ENCODE results near the gene DFFB. TPM values are rescaled to one million over a fixed set of nuclear protein-coding genes. Genes with fewer than 3 reads are reported as not detected.

DFFB gene
- total and polyA plus RNA-seq, 9 of the 15 experiments (the other 6 are each of a cell fraction or from before 2014, with no cell fraction given), result 2.3 to 15.8 (median 11.5) TPM

DNA sequence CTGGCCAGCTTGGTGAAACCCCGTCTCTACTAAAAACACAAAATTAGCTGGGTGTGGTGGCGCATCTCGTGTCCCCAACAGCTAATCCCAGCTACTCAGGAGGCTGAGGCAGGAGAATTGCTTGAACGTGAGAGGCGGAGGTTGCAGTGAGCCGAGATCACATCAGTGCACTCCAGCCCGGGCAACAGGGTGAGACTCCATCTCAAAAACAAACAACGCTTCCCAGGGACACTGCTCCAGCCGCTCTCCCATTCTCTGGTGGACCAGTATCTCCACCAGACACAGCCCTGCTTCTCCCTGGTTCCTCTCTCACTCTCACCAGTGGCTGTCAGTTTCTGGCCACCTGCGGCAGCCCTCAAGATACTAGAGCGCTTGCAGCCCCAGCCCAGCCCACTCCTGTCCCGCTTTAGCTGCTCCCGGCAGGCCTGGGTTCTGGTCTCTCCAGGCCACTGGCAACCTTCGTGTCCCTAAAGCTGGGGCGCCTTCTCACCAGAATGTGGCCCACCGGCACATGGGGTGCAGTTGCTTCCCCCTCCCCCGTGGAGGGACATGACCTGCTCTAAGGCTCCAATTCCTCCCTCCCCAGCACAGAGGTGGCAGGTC, 40.0 kb upstream of the DFFB start:
- no peaks in the 10 kb centered on the region for H3K79me2 ChIP-seq (ENCODE audit: control insufficient read depth, insufficient read depth, low read length)
- H3K36me3 ChIP-seq (ENCODE audit: control insufficient read depth, insufficient read depth, low read length), result peaks cover 30% of the 10 kb centered on the region; the same call in 2 of the 3 replicates
- H3K27ac ChIP-seq (ENCODE audit: extremely low read depth, low read depth, low read length), result no peak overlapping the region
- ATAC-seq, result no peak
- CTCF ChIA-PET (ENCODE audit: low intra/inter-chr PET ratio), result no interaction called here
- no peaks in the 10 kb centered on the region for H4K20me1 ChIP-seq (replicated peaks; ENCODE audit: control insufficient read depth, insufficient read depth, low read length)
- FAIRE-seq, result no peak
- H2AFZ ChIP-seq (ENCODE audit: low read depth, low read length), result no peak overlapping the region
- H3K4me2 ChIP-seq (ENCODE audit: insufficient read depth, low read length), result no peak overlapping the region
- H3K9me1 ChIP-seq (ENCODE audit: control insufficient read depth, insufficient read depth, low read length), result peaks cover 3% of the 10 kb centered on the region
- TF ChIP-seq RBM15 (IDR thresholded peaks at IDR 0.05; ENCODE audit: insufficient read depth, low read length), result no peak
- TF ChIP-seq SMARCA4 (IDR thresholded peaks at IDR 0.05), result no peak
- no peak for TF ChIP-seq BRD4 (IDR thresholded peaks at IDR 0.05)
- no peak for TF ChIP-seq CBX3 (IDR thresholded peaks at IDR 0.05; ENCODE audit: borderline replicate concordance in 1 of 2, low read length in 2 of 2)
- TF ChIP-seq MECOM (CRISPR knock-in tag; IDR thresholded peaks at IDR 0.05), result no peak
- TF ChIP-seq HDAC6 (IDR thresholded peaks at IDR 0.05; ENCODE audit: low read depth, low read length), result no peak
- no peak for TF ChIP-seq CCAR2 (IDR thresholded peaks at IDR 0.05; ENCODE audit: low read depth, low read length)
- no peak for TF ChIP-seq HLTF (IDR thresholded peaks at IDR 0.05)
- TF ChIP-seq ZNF561 (CRISPR knock-in tag; conservative IDR thresholded peaks at IDR 0.05), result no peak
- TF ChIP-seq TFAM (CRISPR knock-in tag; conservative IDR thresholded peaks at IDR 0.05), result no peak
- no peak for TF ChIP-seq KAT2B (IDR thresholded peaks at IDR 0.05; ENCODE audit: low read depth, low read length)
- no peak for TF ChIP-seq RAD21 (CRISPR knock-in tag; conservative IDR thresholded peaks at IDR 0.05 in 1 of 2, IDR thresholded peaks at IDR 0.05 in 1 of 2)
- no peak for DNase-seq (ENCODE audit: extremely low read depth in 1 of 4, low spot score in 3 of 4)
- peaks cover under 1 to 26% of the 10 kb centered on the region in 2 experiments; a peak in 3 of 5 replicates for H3K4me1 ChIP-seq (replicated peaks in 1 of 2; ENCODE audit: control insufficient read depth in 2 of 2, insufficient read depth in 2 of 2, low read length in 2 of 2)
- in situ Hi-C loops (cut with MboI), result no loop called here
- H3K9ac ChIP-seq (ENCODE audit: insufficient read depth in 1 of 2, low read depth in 2 of 2, low read length in 2 of 2), result no peak overlapping the region
- H3K27me3 ChIP-seq (ENCODE audit: control insufficient read depth in 2 of 2, insufficient read depth in 2 of 2, low read length in 2 of 2), result no peaks in the 10 kb centered on the region
- intact Hi-C loops (cut with micrococcal nuclease), result no loop called here
- POLR2A ChIA-PET, result interaction anchor here (1.9 kb wide), 1 partner anchor 12 kb away, joined by 8 read pairs; no protein-coding TSS in a partner anchor
- H3K4me3 ChIP-seq, result no peak overlapping the region
- 69% methylated on average over 15 of the region's 17 CpGs for WGBS (ENCODE audit: insufficient coverage, low coverage, missing lambda C conversion rate)
- H3K9me3 ChIP-seq (replicated peaks; ENCODE audit: control insufficient read depth, insufficient read depth, low read depth, low read length), result no peaks in the 10 kb centered on the region
- no TSS peak for BruUV-seq (replicated peaks)

Data from K562 (cell line).